ENCODE results near the gene POLR2E.

POLR2E gene

DNA sequence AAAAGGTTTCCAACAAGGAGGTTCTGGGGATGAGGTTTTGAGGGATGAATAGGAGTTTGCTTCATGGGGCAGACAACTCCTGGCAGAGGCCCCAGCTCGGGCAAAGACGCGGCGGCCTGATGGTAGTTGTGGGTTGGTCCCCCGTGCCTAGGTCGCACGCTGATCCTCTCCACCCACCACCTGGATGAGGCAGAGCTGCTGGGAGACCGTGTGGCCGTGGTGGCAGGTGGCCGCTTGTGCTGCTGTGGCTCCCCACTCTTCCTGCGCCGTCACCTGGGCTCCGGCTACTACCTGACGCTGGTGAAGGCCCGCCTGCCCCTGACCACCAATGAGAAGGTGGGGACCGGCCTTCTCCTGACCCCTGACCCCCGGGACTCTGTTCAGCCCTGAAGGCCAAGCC is 43.4 kb downstream of the POLR2E start:
- Histone ChIP-seq H3K36me3 (ENCODE audit: insufficient read depth, low read length) (no peaks in the 10 kb centered on the region), H3K9ac (ENCODE audit: insufficient read length) (no peak overlapping the region), H3K4me3 (no peak overlapping the region), H3K9me3 (ENCODE audit: low read depth, low read length) (no peaks in the 10 kb centered on the region), H3K27ac (no peak overlapping the region)
- no peak for DNase-seq (ENCODE audit: low read depth, low spot score)
- TF ChIP-seq POLR2AphosphoS5 (IDR thresholded peaks at IDR 0.05; ENCODE audit: borderline replicate concordance, low read depth, low read length) (no peak), FOXP2 (optimal IDR thresholded peaks at IDR 0.05; ENCODE audit: control extremely low read depth, extremely low read length, insufficient read depth) (no peak), EZH2 (IDR thresholded peaks at IDR 0.05) (no peak)

GRCh38 chr19:1050989-1051788 is 44.0 kb downstream of the POLR2E start:
- no peak for DNase-seq (ENCODE audit: low read depth, low spot score)
- Histone ChIP-seq H3K4me3 (no peak overlapping the region), H3K9me3 (ENCODE audit: low read depth, low read length) (no peaks in the 10 kb centered on the region), H3K27ac (no peak overlapping the region), H3K36me3 (ENCODE audit: insufficient read depth, low read length) (no peaks in the 10 kb centered on the region), H3K9ac (ENCODE audit: insufficient read length) (no peak overlapping the region)
- no peak for TF ChIP-seq EZH2 (IDR thresholded peaks at IDR 0.05)

GRCh38 chr19:1049800-1050199 is 45.4 kb downstream of the POLR2E start:
- no peak for TF ChIP-seq EZH2 (IDR thresholded peaks at IDR 0.05)
- no peak for TF ChIP-seq POLR2AphosphoS5 (IDR thresholded peaks at IDR 0.05; ENCODE audit: borderline replicate concordance, low read depth, low read length)
- no peak for TF ChIP-seq FOXP2 (optimal IDR thresholded peaks at IDR 0.05; ENCODE audit: control extremely low read depth, extremely low read length, insufficient read depth)
- Histone ChIP-seq H3K36me3 (ENCODE audit: insufficient read depth, low read length) (no peaks in the 10 kb centered on the region), H3K9ac (ENCODE audit: insufficient read length) (no peak overlapping the region), H3K9me3 (ENCODE audit: low read depth, low read length) (no peaks in the 10 kb centered on the region), H3K4me3 (no peak overlapping the region), H3K27ac (no peak overlapping the region)
- DNase-seq (ENCODE audit: low read depth, low spot score) = no peak

GRCh38 chr19:1049106-1049505 is 46.1 kb downstream of the POLR2E start:
- DNase-seq (ENCODE audit: low read depth, low spot score) = no peak
- no peak overlapping the region for H3K9ac ChIP-seq (ENCODE audit: insufficient read length)
- H3K4me3 ChIP-seq = no peak overlapping the region
- TF ChIP-seq FOXP2 (optimal IDR thresholded peaks at IDR 0.05; ENCODE audit: control extremely low read depth, extremely low read length, insufficient read depth) (no peak), POLR2AphosphoS5 (IDR thresholded peaks at IDR 0.05; ENCODE audit: borderline replicate concordance, low read depth, low read length) (no peak), EZH2 (IDR thresholded peaks at IDR 0.05) (no peak)
- no peaks in the 10 kb centered on the region for H3K9me3 ChIP-seq (ENCODE audit: low read depth, low read length)
- no peaks in the 10 kb centered on the region for H3K36me3 ChIP-seq (ENCODE audit: insufficient read depth, low read length)
- H3K27ac ChIP-seq = no peak overlapping the region

GRCh38 chr19:1047696-1048147 is 47.5 kb downstream of the POLR2E start:
- DNase-seq (ENCODE audit: low read depth, low spot score) = no peak
- H3K9ac ChIP-seq (ENCODE audit: insufficient read length) = no peak overlapping the region
- no peak overlapping the region for H3K27ac ChIP-seq
- TF ChIP-seq FOXP2 (optimal IDR thresholded peaks at IDR 0.05; ENCODE audit: control extremely low read depth, extremely low read length, insufficient read depth) (no peak), POLR2AphosphoS5 (IDR thresholded peaks at IDR 0.05; ENCODE audit: borderline replicate concordance, low read depth, low read length) (no peak), EZH2 (IDR thresholded peaks at IDR 0.05) (no peak)
- no peaks in the 10 kb centered on the region for H3K9me3 ChIP-seq (ENCODE audit: low read depth, low read length)
- no peaks in the 10 kb centered on the region for H3K36me3 ChIP-seq (ENCODE audit: insufficient read depth, low read length)
- H3K4me3 ChIP-seq = no peak overlapping the region

GRCh38 chr19:1046836-1047695 is 48.1 kb downstream of the POLR2E start:
- Histone ChIP-seq H3K27ac (no peak overlapping the region), H3K36me3 (ENCODE audit: insufficient read depth, low read length) (no peaks in the 10 kb centered on the region), H3K4me3 (no peak overlapping the region), H3K9me3 (ENCODE audit: low read depth, low read length) (no peaks in the 10 kb centered on the region), H3K9ac (ENCODE audit: insufficient read length) (no peak overlapping the region)
- DNase-seq (ENCODE audit: low read depth, low spot score) = no peak
- TF ChIP-seq EZH2 (IDR thresholded peaks at IDR 0.05) = no peak
- TF ChIP-seq POLR2AphosphoS5 (IDR thresholded peaks at IDR 0.05; ENCODE audit: borderline replicate concordance, low read depth, low read length) = no peak

DNA sequence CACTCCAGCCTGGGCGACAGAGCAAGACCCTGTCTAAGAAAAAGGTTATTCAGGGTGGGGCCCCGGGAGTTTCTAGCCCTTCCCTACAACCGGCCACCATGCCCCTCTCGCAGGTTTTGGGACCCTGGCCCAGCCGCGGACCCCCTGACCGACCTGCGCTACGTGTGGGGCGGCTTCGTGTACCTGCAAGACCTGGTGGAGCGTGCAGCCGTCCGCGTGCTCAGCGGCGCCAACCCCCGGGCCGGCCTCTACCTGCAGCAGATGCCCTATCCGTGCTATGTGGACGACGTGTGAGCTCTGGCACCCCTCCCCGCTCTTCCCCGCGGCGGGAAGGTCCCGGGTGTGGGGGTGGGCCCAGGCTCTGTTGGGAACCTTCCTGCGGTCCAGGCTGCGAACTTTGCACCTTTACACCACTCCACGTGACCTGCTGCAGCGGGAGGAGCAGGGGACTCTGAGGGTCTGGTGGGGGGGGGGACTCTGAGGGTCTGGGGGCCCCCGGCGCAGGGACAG is 49.0 kb downstream of the POLR2E start:
- H3K27ac ChIP-seq = no peak overlapping the region
- no peaks in the 10 kb centered on the region for H3K9me3 ChIP-seq (ENCODE audit: low read depth, low read length)
- no peak overlapping the region for H3K9ac ChIP-seq (ENCODE audit: insufficient read length)
- H3K36me3 ChIP-seq (ENCODE audit: insufficient read depth, low read length) = no peaks in the 10 kb centered on the region
- TF ChIP-seq EZH2 (IDR thresholded peaks at IDR 0.05) (no peak), FOXP2 (optimal IDR thresholded peaks at IDR 0.05; ENCODE audit: control extremely low read depth, extremely low read length, insufficient read depth) (no peak), POLR2AphosphoS5 (IDR thresholded peaks at IDR 0.05; ENCODE audit: borderline replicate concordance, low read depth, low read length) (no peak)
- H3K4me3 ChIP-seq = no peak overlapping the region
- DNase-seq (ENCODE audit: low read depth, low spot score) = no peak

- TF ChIP-seq FOXP2 (optimal IDR thresholded peaks at IDR 0.05; ENCODE audit: control extremely low read depth, extremely low read length, insufficient read depth) = no peak
- TF ChIP-seq EZH2 (IDR thresholded peaks at IDR 0.05) = no peak
- no peak for TF ChIP-seq POLR2AphosphoS5 (IDR thresholded peaks at IDR 0.05; ENCODE audit: borderline replicate concordance, low read depth, low read length)
- H3K27ac ChIP-seq = no peak overlapping the region
- no peak for DNase-seq (ENCODE audit: low read depth, low spot score)
Measured at GRCh38 chr19:1045247-1045603, 50.0 kb downstream of the POLR2E start.

More at GRCh38 chr19:1045247-1045603, 50.0 kb downstream of the POLR2E start:
- Histone ChIP-seq H3K9ac (ENCODE audit: insufficient read length) (no peak overlapping the region), H3K9me3 (ENCODE audit: low read depth, low read length) (no peaks in the 10 kb centered on the region), H3K4me3 (no peak overlapping the region), H3K36me3 (ENCODE audit: insufficient read depth, low read length) (no peaks in the 10 kb centered on the region)

Data from SK-N-MC (cell line).